HUDEP-2 (cell line): ENCODE measurements around the gene KCNJ10.

Experiments used
- DNase-seq, 76 experiments: peaks; one replicate each; lab custom pipeline; 2025; ENCODE audit not compliant: unreplicated experiment in 76 of 76; lab: John Stamatoyannopoulos, UW

Gene KCNJ10

GRCh38 chr1:160099716-160100375 lies 29.9 kb upstream of the KCNJ10 start:
- no peak for DNase-seq

DNA sequence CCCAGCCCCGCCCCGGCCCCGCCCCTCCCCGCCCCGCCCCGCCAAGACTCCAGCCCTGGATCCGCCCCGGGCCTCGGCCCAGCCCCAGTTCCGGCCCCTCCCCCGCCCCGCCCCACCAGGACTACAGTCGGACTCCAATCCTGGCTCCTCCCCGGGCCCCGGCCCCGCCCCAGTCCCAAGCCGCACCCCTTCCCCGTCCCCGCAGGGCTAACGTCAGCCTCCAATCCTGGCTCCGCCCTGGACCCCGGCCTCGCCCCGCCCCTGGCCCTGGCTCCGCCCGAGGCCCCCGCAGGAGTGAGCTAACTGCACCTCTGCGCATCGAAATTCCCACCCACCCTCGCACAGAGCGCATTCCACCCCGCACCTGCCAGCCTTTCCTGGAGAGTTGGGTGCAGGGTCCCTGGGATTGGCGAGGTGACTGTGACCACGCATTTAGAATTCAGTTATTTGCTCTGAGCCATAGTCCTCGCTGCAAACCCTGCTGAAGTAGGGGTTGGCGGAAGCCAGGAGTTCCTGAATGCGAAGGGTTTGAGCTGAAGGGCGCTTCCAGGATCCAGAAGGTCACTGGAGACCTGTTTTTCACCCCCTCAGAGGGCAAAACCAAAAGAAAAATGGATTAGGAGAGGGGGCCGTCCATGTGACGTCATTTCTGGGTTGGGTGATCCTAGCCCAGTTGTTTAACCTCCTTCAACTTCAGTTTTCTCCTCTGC lies 29.0 kb upstream of the KCNJ10 start:
- DNase-seq: peak in 75 of 76 experiments; percentile 17 to 97 (median 89)

DNA sequence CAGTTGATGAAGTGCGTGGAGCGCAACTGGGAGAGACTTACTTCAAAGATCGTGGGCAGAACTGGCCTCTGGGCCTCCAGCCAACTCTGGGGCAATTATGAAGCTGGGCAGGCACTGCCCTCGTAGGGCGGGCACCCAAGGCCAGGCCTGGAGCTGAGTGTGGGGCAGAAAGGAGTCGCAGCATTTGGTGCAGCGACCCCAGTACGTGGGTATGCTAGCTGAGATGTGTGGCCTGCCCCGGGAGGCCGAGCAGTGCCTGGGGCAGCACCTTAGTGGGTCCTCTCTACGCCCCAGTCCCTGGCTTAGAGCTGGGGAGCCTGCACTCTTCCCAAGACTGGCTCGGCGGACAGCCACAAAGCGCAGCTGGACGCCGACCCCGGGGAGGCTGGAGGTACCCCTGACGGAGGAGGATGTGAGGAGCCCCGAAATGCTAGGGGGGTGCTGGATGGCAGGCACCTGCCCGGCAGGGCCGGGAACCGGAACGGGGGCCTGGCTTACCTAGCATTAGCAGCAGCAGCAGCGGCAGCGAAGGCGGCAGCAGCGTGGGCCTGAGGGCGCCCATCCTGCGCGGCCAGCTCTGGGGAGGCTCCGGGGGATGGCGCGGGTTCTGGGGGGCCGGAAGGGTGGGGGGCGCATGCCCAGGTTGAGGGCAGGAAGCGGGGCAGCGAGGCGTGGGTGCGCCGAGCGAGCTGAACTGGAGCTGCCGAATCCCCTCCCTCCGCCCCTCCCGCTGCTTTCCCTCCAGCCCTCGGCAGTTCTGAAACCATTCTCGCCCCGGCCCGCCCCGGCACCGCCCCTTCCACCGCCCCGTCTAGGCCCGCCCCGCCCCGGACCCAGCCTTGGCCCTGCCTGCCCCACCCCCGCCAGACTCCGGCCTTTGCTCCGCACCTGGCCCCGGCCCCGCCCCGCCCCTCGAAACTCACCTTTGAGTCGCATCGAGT lies 28.2 kb upstream of the KCNJ10 start, which contains the start of gene IGSF8:
TSS of gene IGSF8 (minus strand) at position 709 of the 941 bp plus-strand sequence. CDS start at position 562, 147 bp downstream.
- DNase-seq: peak in 51 of 76 experiments; percentile 8 to 90 (median 79)

DNA sequence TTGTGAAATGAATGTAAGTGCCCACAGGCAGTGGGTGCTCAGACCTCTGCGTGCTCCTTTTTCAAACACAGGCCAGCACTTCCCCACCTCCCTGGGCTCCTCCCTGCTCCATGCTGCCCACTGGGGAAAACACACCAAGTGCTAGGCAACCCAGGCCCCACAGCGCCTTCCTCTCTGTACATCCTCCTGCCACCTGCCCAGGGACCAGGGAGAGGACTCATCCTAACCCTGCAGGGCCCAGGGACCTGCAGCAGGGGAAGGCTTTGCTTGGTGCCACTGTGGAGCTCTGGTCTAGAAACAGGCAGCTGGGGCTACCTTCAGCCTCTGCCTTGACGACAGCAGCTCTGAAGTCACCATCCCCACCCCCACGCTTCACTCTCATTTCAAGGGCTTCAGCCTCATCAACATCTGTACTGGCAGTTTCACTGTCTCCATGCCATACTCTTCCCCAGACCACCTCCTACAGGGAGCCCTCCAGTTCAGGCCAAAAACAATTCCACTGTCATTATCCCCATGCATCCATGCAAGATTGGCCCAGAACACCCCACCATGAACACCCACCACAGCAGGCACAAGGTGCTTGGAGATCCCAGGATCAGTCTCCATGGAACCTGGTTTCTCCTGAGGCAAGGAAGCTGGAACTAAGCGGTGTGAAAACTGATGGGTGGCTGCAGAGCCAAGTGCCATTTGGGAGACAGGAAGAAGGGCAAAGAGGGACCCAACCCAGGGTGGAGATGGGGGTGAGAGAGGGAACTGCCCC lies 27.4 kb upstream of the KCNJ10 start:
- no peak for DNase-seq

- DNase-seq: no peak
These were observed 26.5 kb upstream of the KCNJ10 start for GRCh38 chr1:160096274-160097116.

- DNase-seq: no peak
These were observed 25.6 kb upstream of the KCNJ10 start for GRCh38 chr1:160095382-160096105.

- no peak for DNase-seq
These were observed 24.8 kb upstream of the KCNJ10 start for GRCh38 chr1:160094806-160095205.

DNA sequence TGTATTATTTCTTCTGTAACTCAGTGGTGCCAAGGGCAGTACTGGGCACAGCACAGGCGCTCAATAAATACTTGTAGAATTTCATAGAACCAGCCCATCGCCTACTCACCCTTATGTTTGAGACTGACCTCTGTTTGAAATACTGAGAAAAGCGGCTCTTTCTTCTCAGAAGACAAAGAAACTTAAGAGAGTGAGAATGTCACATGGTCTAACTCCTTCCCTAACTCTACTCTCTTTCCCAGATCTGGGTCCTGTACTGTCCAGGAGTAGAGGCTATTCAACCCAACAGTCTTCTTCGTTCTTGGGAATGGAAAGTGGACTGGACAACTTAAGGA lies 24.3 kb upstream of the KCNJ10 start:
- no peak for DNase-seq

DNA sequence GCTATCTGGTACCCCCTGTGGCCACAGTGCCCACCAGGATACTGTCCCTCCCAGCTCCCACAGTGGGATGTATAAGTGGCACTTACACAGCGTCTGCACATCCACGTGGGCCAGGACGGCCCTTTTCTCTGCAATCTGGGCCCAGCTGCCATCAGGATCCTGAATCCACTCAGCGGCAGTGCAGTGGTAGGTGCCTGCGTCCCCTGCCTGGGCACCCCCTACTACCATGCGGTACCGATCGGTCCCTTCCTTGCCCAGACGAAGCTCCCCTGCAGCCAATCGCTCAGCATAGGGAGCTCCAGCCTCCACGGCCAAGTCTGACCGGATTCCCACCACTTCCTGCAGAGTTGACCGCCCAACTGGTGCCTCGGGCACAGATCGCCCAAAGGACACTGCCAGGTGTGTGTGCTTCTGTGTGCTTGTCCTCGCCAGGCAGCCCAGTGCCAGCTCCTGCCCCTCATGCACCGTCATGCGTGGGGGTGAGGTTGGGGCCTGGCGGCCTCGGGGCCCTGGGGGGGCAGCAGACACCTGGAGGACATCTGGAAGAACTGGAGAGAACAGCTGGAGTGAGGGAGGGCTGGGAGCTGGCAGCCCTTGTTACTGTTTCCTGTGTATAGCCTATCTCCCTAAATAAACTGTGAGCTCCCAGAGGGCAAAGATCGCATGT lies 23.8 kb upstream of the KCNJ10 start:
- no peak for DNase-seq

DNA sequence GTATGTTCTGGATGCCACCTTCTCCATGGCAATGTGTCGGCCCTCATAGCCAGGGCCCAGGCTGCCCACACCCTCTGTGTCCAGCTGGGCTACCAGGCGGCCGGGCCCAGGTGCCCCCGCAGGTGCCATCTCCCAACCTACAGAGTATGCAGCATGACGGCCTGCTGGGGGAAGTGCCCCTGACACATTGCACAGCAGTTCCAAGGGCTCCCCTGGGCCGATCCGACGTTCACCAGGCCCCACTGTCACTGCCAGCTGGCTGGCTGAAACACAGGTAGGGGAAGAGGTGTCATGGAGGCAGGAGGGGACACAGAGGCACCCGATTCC lies 23.1 kb upstream of the KCNJ10 start:
- DNase-seq: no peak

GRCh38 chr1:160092366-160093068 lies 22.6 kb upstream of the KCNJ10 start:
- no peak for DNase-seq

GRCh38 chr1:160091666-160092223 lies 21.8 kb upstream of the KCNJ10 start:
- DNase-seq: no peak

- DNase-seq: no peak
These were observed 20.8 kb upstream of the KCNJ10 start for GRCh38 chr1:160090760-160091159.

DNA sequence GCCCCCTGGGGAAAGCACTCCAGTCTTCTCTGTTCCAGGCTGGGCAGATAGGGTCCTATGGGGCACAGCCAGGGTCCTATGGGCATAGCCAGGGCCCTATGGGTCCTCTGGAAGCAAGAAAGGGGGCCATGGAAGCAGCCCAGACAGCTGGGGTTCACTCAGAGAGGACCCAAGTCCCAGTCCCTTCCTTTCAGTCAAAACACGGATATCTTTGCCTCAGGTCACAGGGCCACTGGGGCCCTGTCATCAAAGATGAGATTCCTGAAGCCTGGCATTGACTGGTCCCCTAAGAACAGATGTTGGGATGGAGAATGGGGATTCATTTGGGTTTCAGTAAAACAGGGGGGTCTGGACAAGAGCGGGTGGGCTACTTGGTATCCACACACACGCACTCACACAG lies 19.9 kb upstream of the KCNJ10 start:
- no peak for DNase-seq

GRCh38 chr1:160087118-160087662 lies 17.2 kb upstream of the KCNJ10 start:
- DNase-seq: no peak

DNA sequence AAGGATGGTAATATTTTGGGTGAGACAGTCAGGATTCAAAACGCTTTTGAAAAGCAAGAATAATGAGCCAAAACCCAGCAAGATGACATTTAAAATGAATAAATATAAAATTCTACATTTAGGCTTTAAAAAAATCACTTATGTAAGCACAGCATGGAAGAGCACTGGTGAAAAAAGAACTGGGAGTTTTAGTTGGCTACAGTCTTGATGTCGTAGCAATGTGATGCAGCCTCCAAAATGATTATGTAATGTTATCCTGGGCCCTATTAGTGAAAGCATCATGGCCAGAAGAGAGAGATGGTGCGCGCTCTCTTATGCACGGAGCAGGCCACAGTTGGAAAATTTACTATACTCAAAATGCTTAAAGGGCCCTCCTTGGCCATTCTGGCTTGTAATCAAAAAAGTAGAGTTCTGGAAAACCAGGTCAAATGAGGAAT lies 16.5 kb upstream of the KCNJ10 start:
- DNase-seq: no peak

GRCh38 chr1:160085686-160086455 lies 15.9 kb upstream of the KCNJ10 start:
- peak in 70 of 76 experiments; percentile 9 to 86 (median 62) for DNase-seq
